H1 (cell line): ENCODE results near the gene GRM8. TPM values are rescaled to one million over a fixed set of nuclear protein-coding genes. Genes with fewer than 3 reads are reported as not detected.

Experiments used
- CTCF ChIA-PET: fragments of 300-600 bp; sonication (Branson Sonifier 250); formaldehyde crosslinking; loops from one replicate; lab custom pipeline; 2021; ENCODE audit not compliant: partially characterized antibody; lab: Charles Lee
- POLR2A ChIA-PET: fragments of 300-600 bp; sonication (Branson Sonifier 250); formaldehyde crosslinking; loops from one replicate; lab custom pipeline; 2021; ENCODE audit warnings: inconsistent platforms; ENCODE audit not compliant: partially characterized antibody; lab: Charles Lee
- DNase-seq, 2 experiments: peaks; one replicate each; pipeline versions ENCODE4 v3.0.0 to v3.0.0-alpha.2; 2010 to 2022; ENCODE audit warnings: low spot score in 2 of 2, low read depth in 1 of 2, mixed read lengths in 1 of 2
- FAIRE-seq: peaks from 2 replicates; lab custom pipeline; 2011; peaks lifted over from hg19 to GRCh38; lab: Jason Lieb, UNC
- H2AFZ ChIP-seq: 2 replicates; pipeline ENCODE4 v1.8.1; 2012; ENCODE audit warnings: low read length, inconsistent platforms
- H2AK5ac ChIP-seq: 2 replicates; pipeline ENCODE4 v1.6.1; 2013; ENCODE audit warnings: low read depth, low read length
- H2BK120ac ChIP-seq: replicated peaks from 2 replicates; pipeline ENCODE3; 2013; ENCODE audit warnings: low read depth, low read length, inconsistent platforms
- H2BK12ac ChIP-seq: 2 replicates; pipeline ENCODE4 v1.6.1; 2013; ENCODE audit warnings: low read depth, low read length
- H2BK15ac ChIP-seq: 2 replicates; pipeline ENCODE4 v1.6.1; 2013; ENCODE audit warnings: low read length
- H2BK20ac ChIP-seq: 2 replicates; pipeline ENCODE4 v1.6.1; 2013; ENCODE audit warnings: low read length
- H2BK5ac ChIP-seq: 2 replicates; pipeline ENCODE4 v1.6.1; 2013; ENCODE audit warnings: low read depth, low read length
- H3K14ac ChIP-seq: 2 replicates; pipeline ENCODE4 v1.6.1; 2013; ENCODE audit warnings: inconsistent platforms; ENCODE audit not compliant: insufficient read length
- H3K18ac ChIP-seq: 2 replicates; pipeline ENCODE4 v1.6.1; 2013; ENCODE audit warnings: low read length; ENCODE audit errors: extremely low read depth
- H3K23ac ChIP-seq: 2 replicates; pipeline ENCODE4 v1.6.1; 2013; ENCODE audit warnings: inconsistent platforms; ENCODE audit not compliant: insufficient read length
- H3K23me2 ChIP-seq: 2 replicates; pipeline ENCODE4 v1.6.1; 2013; ENCODE audit warnings: low read depth, low read length
- H3K27ac ChIP-seq: 2 replicates; pipeline ENCODE4 v1.6.1; 2011; ENCODE audit warnings: low read depth, low read length, inconsistent platforms
- H3K27me3 ChIP-seq, 4 experiments: replicated peaks in 1 of 4; 1 replicate in 1 of 4; 2 replicates in 3 of 4; pipeline versions ENCODE4 v1.6.1 to v1.8.1; 2011 to 2013; ENCODE audit warnings: low read length in 3 of 4, mild to moderate bottlenecking in 3 of 4, inconsistent platforms in 2 of 4, mixed read lengths in 2 of 4, moderate library complexity in 1 of 4; ENCODE audit not compliant: control insufficient read depth in 3 of 4, insufficient read depth in 3 of 4; ENCODE audit errors: extremely low read depth in 1 of 4
- H3K36me3 ChIP-seq, 4 experiments: 2 replicates each; pipeline versions ENCODE4 v1.6.1 to v1.8.1; 2011 to 2013; ENCODE audit warnings: mild to moderate bottlenecking in 4 of 4, low read length in 3 of 4, moderate library complexity in 2 of 4, control low read depth in 1 of 4, inconsistent platforms in 1 of 4; ENCODE audit not compliant: insufficient read depth in 4 of 4, control insufficient read depth in 2 of 4
- H3K4ac ChIP-seq: replicated peaks from 2 replicates; pipeline ENCODE3; 2013; ENCODE audit warnings: low read length, low read depth, mixed read lengths, inconsistent platforms; ENCODE audit not compliant: insufficient read length
- H3K4me1 ChIP-seq, 4 experiments: replicated peaks in 1 of 4; 1 replicate in 1 of 4; 2 replicates in 3 of 4; pipeline versions ENCODE4 v1.6.1 to v1.8.1; 2011 to 2013; ENCODE audit warnings: low read length in 3 of 4, inconsistent platforms in 2 of 4, mixed read lengths in 1 of 4; ENCODE audit not compliant: insufficient read depth in 4 of 4, control insufficient read depth in 3 of 4
- H3K4me2 ChIP-seq, 2 experiments: 2 replicates each; pipeline versions ENCODE4 v1.6.1 to v1.8.1; 2011 to 2013; ENCODE audit warnings: low read depth in 2 of 2, low read length in 2 of 2, control low read depth in 1 of 2, inconsistent platforms in 1 of 2, mild to moderate bottlenecking in 1 of 2; ENCODE audit not compliant: insufficient read depth in 1 of 2
- H3K4me3 ChIP-seq, 4 experiments: fragments of 200-600, 300-600 bp in 1 of 4; sonication (generic), shearing (Covaris generic), sonication (Bioruptor Twin) in 1 of 4; 2 replicates each; pipeline versions ENCODE4 v1.5.1 to v1.8.1; 2011 to 2016; ENCODE audit warnings: low read length in 4 of 4, low read depth in 3 of 4, control low read depth in 2 of 4, inconsistent platforms in 2 of 4, mild to moderate bottlenecking in 2 of 4, mixed read lengths in 1 of 4, moderate library complexity in 1 of 4; ENCODE audit not compliant: insufficient read depth in 2 of 4; ENCODE audit errors: extremely low read depth in 1 of 4
- H3K56ac ChIP-seq: replicated peaks from 2 replicates; pipeline ENCODE3; 2013; ENCODE audit warnings: low read depth, mild to moderate bottlenecking, mixed read lengths, low read length, inconsistent platforms; ENCODE audit not compliant: insufficient read length
- H3K79me1 ChIP-seq: 2 replicates; pipeline ENCODE4 v1.6.1; 2013; ENCODE audit warnings: low read depth, low read length, control low read depth
- H3K79me2 ChIP-seq, 2 experiments: 2 replicates each; pipeline versions ENCODE4 v1.6.1 to v1.8.1; 2012 to 2013; ENCODE audit warnings: low read length in 2 of 2, mild to moderate bottlenecking in 2 of 2, inconsistent platforms in 1 of 2; ENCODE audit not compliant: insufficient read depth in 2 of 2, control insufficient read depth in 1 of 2
- H3K9ac ChIP-seq, 4 experiments: replicated peaks in 1 of 4; 1 replicate in 1 of 4; 2 replicates in 3 of 4; pipeline versions ENCODE4 v1.6.1 to v1.8.1; 2011 to 2013; ENCODE audit warnings: low read depth in 3 of 4, low read length in 3 of 4, control low read depth in 2 of 4, mild to moderate bottlenecking in 2 of 4, moderate library complexity in 2 of 4, inconsistent platforms in 1 of 4; ENCODE audit errors: extremely low read depth in 1 of 4
- H3K9me3 ChIP-seq, 2 experiments: 2 replicates each; pipeline versions ENCODE4 v1.6.1 to v1.8.1; 2012 to 2013; ENCODE audit warnings: mild to moderate bottlenecking in 2 of 2, moderate library complexity in 2 of 2, control low read depth in 1 of 2, inconsistent platforms in 1 of 2, low read depth in 1 of 2, low read length in 1 of 2, mixed read lengths in 1 of 2; ENCODE audit not compliant: insufficient read depth in 2 of 2
- H4K20me1 ChIP-seq, 2 experiments: replicated peaks in 1 of 2; 2 replicates each; pipeline versions ENCODE3 to v1.8.1; 2011 to 2013; ENCODE audit warnings: inconsistent platforms in 2 of 2, low read length in 2 of 2, mild to moderate bottlenecking in 1 of 2; ENCODE audit not compliant: insufficient read depth in 2 of 2, control insufficient read depth in 1 of 2
- H4K5ac ChIP-seq: 2 replicates; pipeline ENCODE4 v1.6.1; 2013; ENCODE audit warnings: low read length, low read depth, mixed read lengths, inconsistent platforms; ENCODE audit not compliant: insufficient read length
- H4K8ac ChIP-seq: 2 replicates; pipeline ENCODE4 v1.8.0; 2013; ENCODE audit warnings: mild to moderate bottlenecking, moderate library complexity, low read length, inconsistent platforms; ENCODE audit not compliant: insufficient read depth; ENCODE audit errors: extremely low read depth
- H4K91ac ChIP-seq: replicated peaks from 2 replicates; pipeline ENCODE3; 2013; ENCODE audit warnings: low read length, mixed read lengths, inconsistent platforms; ENCODE audit not compliant: insufficient read length
- BCL11A ChIP-seq, 2 experiments: IDR thresholded peaks; one replicate each; pipeline ENCODE4 v1.6.1; 2011; ENCODE audit warnings: low read depth in 2 of 2, low read length in 2 of 2, mild to moderate bottlenecking in 2 of 2
- CHD1 ChIP-seq: IDR thresholded peaks from 2 replicates; pipeline ENCODE4 v1.6.1; 2012; ENCODE audit warnings: low read depth, low read length, improper control_type of control experiment
- EP300 ChIP-seq, 2 experiments: IDR thresholded peaks; 1 replicate in 1 of 2; 2 replicates in 1 of 2; pipeline ENCODE4 v1.6.1; 2011 to 2012; ENCODE audit warnings: low read depth in 2 of 2, low read length in 2 of 2, mild to moderate bottlenecking in 2 of 2, borderline replicate concordance in 1 of 2, inconsistent platforms in 1 of 2, moderate library complexity in 1 of 2
- JUN ChIP-seq: IDR thresholded peaks from 2 replicates; pipeline ENCODE4 v1.6.1; 2011; ENCODE audit warnings: low read depth, mild to moderate bottlenecking, improper control_type of control experiment, low read length
- NRF1 ChIP-seq: IDR thresholded peaks from 2 replicates; pipeline ENCODE4 v1.6.1; 2011; ENCODE audit warnings: mild to moderate bottlenecking, low read depth, low read length, improper control_type of control experiment
- PHF8 ChIP-seq: fragments of 200-600 bp; sonication (generic); conservative IDR thresholded peaks from 2 replicates; pipeline ENCODE4 v1.7.1; 2012; ENCODE audit warnings: low read depth, mild to moderate bottlenecking, inconsistent platforms, low read length, moderate library complexity
- POLR2A ChIP-seq, 2 experiments: IDR thresholded peaks; 1 replicate in 1 of 2; 2 replicates in 1 of 2; pipeline ENCODE4 v1.6.1; 2011; ENCODE audit warnings: low read depth in 2 of 2, low read length in 2 of 2, mild to moderate bottlenecking in 2 of 2; ENCODE audit errors: control extremely low read depth in 1 of 2
- SAP30 ChIP-seq: fragments of 300-600 bp; sonication (generic); IDR thresholded peaks from 2 replicates; pipeline ENCODE4 v1.7.1; 2012; ENCODE audit warnings: low read length, moderate library complexity, mild to moderate bottlenecking, inconsistent platforms; ENCODE audit not compliant: insufficient read depth, insufficient replicate concordance
- SP2 ChIP-seq: IDR thresholded peaks from 2 replicates; pipeline ENCODE4 v1.6.1; 2012; ENCODE audit warnings: mild to moderate bottlenecking, low read length, inconsistent platforms
- TAF1 ChIP-seq: IDR thresholded peaks from 2 replicates; pipeline ENCODE4 v1.6.1; 2011; ENCODE audit warnings: mild to moderate bottlenecking, low read depth, low read length
- polyA plus RNA-seq, 7 experiments: library from polyadenylated mRNA; depleted of rRNA in 3 of 7; stranded (reverse) in 5 of 7; unstranded in 2 of 7; fragments of >200 nt in 5 of 7; fragments of 200-250 nt in 2 of 7; gene quantifications; 1 replicate in 5 of 7; 2 replicates in 1 of 7; 4 replicates in 1 of 7; pipeline versions ENCODE4 v1.2.1 to v1.2.3, GENCODE V29; 2011 to 2013; ENCODE audit warnings: missing spikeins in 2 of 7, mixed read lengths in 2 of 7
- total RNA-seq: library from RNA; stranded (reverse); fragmentation: NEBNext Ultra II Directional; extraction: Animal tissue kit (Norgen Biotek cat#: 25700); gene quantifications from 2 replicates; pipeline ENCODE4 v1.2.1, GENCODE V29; 2021

GRM8 gene
- total and polyA plus RNA-seq, 2 of the 8 experiments (the other 6 are each of a cell fraction or from before 2014, with no cell fraction given) = 2.6 to 2.8 TPM

GRCh38 chr7:126783613-126784012 lies 469.1 kb downstream of the GRM8 start:
- Histone ChIP-seq H4K8ac (no peak overlapping the region), H2BK5ac (no peak overlapping the region), H3K23ac (no peak overlapping the region), H3K79me2 (no peaks in the 10 kb centered on the region), H3K23me2 (no peaks in the 10 kb centered on the region), H3K4me2 (no peak overlapping the region), H3K4me3 (no peak overlapping the region), H3K9me3 (no peaks in the 10 kb centered on the region), H3K14ac (no peak overlapping the region), H2AFZ (no peak overlapping the region), H3K4me1 (peaks cover 0 to 2% (median 0%) of the 10 kb centered on the region in 4 experiments; a peak in 1 of 7 replicates), H2BK15ac (no peak overlapping the region), H3K27me3 (no peaks in the 10 kb centered on the region), H2BK12ac (no peak overlapping the region), H4K5ac (no peak overlapping the region), H3K27ac (no peak overlapping the region), H3K56ac (no peak overlapping the region), H2BK120ac (no peak overlapping the region), H4K20me1 (no peaks in the 10 kb centered on the region), H3K79me1 (no peaks in the 10 kb centered on the region), H2AK5ac (no peak overlapping the region), H2BK20ac (no peak overlapping the region), H3K9ac (no peak overlapping the region), H3K18ac (no peak overlapping the region), H3K4ac (no peak overlapping the region), H4K91ac (no peak overlapping the region), H3K36me3 (no peaks in the 10 kb centered on the region)
- CTCF ChIA-PET = no interaction called here
- TF ChIP-seq NRF1 (no peak), SP2 (no peak), CHD1 (no peak), PHF8 (no peak), EP300 (IDR thresholded peaks at IDR 0.05; ENCODE audit: borderline replicate concordance in 1 of 2, low read depth in 2 of 2, low read length in 2 of 2) (no peak), BCL11A (IDR thresholded peaks at IDR 0.05; ENCODE audit: low read depth in 2 of 2, low read length in 2 of 2) (no peak), TAF1 (no peak), POLR2A (IDR thresholded peaks at IDR 0.05; ENCODE audit: control extremely low read depth in 1 of 2, low read depth in 2 of 2, low read length in 2 of 2) (no peak), SAP30 (no peak), JUN (no peak)
- POLR2A ChIA-PET = no interaction called here
- FAIRE-seq (no peak), DNase-seq (no peak)
